ENCODE results near the gene DLG3.

GRCh38 chrX:70527610-70528345, 83.1 kb downstream of the DLG3 start:
- no peak for TF ChIP-seq CTCF (IDR thresholded peaks at IDR 0.05)
- no peak for TF ChIP-seq POLR2A (IDR thresholded peaks at IDR 0.05)

Data from heart left ventricle (tissue), 13 donors.